Subcutaneous adipose tissue (tissue), 4 donors: ENCODE measurements around the gene GAGE1. TPM values are rescaled to one million over a fixed set of nuclear protein-coding genes. Genes with fewer than 3 reads are reported as not detected.
"Not testable (repeated sequence)": the region's sequence is repeated elsewhere in the genome, so short reads cannot be mapped to it uniquely, and the experiment has no call there.

Experiments used
- total RNA-seq, 4 donors: library from RNA; depleted of rRNA; stranded (reverse); fragments of >200 nt; gene quantifications; one replicate each; pipeline ENCODE4 v1.1.0, GENCODE V29; 2016
- TF ChIP-seq, protein P1 (sequence below): fragments of 450-650 bp; IDR thresholded peaks from one replicate; pipeline ENCODE4 v1.5.1; 2016; ENCODE audit warnings: low read depth, mild to moderate bottlenecking, control low read depth, antibody characterized with exemption, moderate library complexity

The GAGE1 gene, protein sequence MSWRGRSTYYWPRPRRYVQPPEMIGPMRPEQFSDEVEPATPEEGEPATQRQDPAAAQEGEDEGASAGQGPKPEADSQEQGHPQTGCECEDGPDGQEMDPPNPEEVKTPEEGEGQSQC
- not detected for total RNA-seq

DNA sequence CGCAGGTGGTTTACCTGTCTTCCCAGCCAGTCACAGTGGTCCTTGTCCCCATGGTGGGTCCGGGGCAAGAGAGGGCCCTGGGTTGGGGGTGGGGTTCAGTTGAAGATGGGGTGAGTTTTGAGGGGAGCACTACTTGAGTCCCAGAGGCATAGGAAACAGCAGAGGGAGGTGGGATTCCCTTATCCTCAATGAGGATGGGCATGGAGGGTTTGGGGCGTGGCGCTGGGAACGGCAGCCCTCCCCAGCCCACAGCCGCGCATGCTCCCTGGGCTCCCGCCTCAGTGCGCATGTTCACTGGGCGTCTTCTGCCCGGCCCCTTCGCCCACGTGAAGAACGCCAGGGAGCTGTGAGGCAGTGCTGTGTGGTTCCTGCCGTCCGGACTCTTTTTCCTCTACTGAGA, at the start of gene GAGE1:
GAGE1 (plus strand) TSS at position 301 of the 400 bp plus-strand sequence. CDS start 1,155 bp downstream, outside the sequence.
- TF ChIP-seq, protein P1, sequence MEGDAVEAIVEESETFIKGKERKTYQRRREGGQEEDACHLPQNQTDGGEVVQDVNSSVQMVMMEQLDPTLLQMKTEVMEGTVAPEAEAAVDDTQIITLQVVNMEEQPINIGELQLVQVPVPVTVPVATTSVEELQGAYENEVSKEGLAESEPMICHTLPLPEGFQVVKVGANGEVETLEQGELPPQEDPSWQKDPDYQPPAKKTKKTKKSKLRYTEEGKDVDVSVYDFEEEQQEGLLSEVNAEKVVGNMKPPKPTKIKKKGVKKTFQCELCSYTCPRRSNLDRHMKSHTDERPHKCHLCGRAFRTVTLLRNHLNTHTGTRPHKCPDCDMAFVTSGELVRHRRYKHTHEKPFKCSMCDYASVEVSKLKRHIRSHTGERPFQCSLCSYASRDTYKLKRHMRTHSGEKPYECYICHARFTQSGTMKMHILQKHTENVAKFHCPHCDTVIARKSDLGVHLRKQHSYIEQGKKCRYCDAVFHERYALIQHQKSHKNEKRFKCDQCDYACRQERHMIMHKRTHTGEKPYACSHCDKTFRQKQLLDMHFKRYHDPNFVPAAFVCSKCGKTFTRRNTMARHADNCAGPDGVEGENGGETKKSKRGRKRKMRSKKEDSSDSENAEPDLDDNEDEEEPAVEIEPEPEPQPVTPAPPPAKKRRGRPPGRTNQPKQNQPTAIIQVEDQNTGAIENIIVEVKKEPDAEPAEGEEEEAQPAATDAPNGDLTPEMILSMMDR, result not testable (repeated sequence)

DNA sequence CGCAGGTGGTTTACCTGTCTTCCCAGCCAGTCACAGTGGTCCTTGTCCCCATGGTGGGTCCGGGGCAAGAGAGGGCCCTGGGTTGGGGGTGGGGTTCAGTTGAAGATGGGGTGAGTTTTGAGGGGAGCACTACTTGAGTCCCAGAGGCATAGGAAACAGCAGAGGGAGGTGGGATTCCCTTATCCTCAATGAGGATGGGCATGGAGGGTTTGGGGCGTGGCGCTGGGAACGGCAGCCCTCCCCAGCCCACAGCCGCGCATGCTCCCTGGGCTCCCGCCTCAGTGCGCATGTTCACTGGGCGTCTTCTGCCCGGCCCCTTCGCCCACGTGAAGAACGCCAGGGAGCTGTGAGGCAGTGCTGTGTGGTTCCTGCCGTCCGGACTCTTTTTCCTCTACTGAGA, 47.8 kb upstream of the GAGE1 start, which contains the start of gene GAGE12E:
GAGE12E (plus strand) TSS at position 301 of the 400 bp plus-strand sequence. CDS start 1,155 bp downstream, outside the sequence.
- TF ChIP-seq, protein P1, result not testable (repeated sequence)

DNA sequence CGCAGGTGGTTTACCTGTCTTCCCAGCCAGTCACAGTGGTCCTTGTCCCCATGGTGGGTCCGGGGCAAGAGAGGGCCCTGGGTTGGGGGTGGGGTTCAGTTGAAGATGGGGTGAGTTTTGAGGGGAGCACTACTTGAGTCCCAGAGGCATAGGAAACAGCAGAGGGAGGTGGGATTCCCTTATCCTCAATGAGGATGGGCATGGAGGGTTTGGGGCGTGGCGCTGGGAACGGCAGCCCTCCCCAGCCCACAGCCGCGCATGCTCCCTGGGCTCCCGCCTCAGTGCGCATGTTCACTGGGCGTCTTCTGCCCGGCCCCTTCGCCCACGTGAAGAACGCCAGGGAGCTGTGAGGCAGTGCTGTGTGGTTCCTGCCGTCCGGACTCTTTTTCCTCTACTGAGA, 38.3 kb upstream of the GAGE1 start, which contains the start of gene GAGE12F:
GAGE12F (plus strand) TSS at position 301 of the 400 bp plus-strand sequence. CDS start 1,155 bp downstream, outside the sequence.
- TF ChIP-seq, protein P1, result not testable (repeated sequence)

DNA sequence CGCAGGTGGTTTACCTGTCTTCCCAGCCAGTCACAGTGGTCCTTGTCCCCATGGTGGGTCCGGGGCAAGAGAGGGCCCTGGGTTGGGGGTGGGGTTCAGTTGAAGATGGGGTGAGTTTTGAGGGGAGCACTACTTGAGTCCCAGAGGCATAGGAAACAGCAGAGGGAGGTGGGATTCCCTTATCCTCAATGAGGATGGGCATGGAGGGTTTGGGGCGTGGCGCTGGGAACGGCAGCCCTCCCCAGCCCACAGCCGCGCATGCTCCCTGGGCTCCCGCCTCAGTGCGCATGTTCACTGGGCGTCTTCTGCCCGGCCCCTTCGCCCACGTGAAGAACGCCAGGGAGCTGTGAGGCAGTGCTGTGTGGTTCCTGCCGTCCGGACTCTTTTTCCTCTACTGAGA, 28.7 kb upstream of the GAGE1 start, which contains the start of gene GAGE12G:
GAGE12G (plus strand) TSS at position 301 of the 400 bp plus-strand sequence. CDS start 1,155 bp downstream, outside the sequence.
- TF ChIP-seq, protein P1, result not testable (repeated sequence)

DNA sequence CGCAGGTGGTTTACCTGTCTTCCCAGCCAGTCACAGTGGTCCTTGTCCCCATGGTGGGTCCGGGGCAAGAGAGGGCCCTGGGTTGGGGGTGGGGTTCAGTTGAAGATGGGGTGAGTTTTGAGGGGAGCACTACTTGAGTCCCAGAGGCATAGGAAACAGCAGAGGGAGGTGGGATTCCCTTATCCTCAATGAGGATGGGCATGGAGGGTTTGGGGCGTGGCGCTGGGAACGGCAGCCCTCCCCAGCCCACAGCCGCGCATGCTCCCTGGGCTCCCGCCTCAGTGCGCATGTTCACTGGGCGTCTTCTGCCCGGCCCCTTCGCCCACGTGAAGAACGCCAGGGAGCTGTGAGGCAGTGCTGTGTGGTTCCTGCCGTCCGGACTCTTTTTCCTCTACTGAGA, 19.2 kb upstream of the GAGE1 start, which contains the start of gene GAGE12H:
GAGE12H (plus strand) TSS at position 301 of the 400 bp plus-strand sequence. CDS start 1,155 bp downstream, outside the sequence.
- TF ChIP-seq, protein P1, result not testable (repeated sequence)

DNA sequence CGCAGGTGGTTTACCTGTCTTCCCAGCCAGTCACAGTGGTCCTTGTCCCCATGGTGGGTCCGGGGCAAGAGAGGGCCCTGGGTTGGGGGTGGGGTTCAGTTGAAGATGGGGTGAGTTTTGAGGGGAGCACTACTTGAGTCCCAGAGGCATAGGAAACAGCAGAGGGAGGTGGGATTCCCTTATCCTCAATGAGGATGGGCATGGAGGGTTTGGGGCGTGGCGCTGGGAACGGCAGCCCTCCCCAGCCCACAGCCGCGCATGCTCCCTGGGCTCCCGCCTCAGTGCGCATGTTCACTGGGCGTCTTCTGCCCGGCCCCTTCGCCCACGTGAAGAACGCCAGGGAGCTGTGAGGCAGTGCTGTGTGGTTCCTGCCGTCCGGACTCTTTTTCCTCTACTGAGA, 9.6 kb upstream of the GAGE1 start, which contains the start of gene GAGE2A:
GAGE2A (plus strand) TSS at position 301 of the 400 bp plus-strand sequence. CDS start 1,155 bp downstream, outside the sequence.
- TF ChIP-seq, protein P1, result not testable (repeated sequence)

DNA sequence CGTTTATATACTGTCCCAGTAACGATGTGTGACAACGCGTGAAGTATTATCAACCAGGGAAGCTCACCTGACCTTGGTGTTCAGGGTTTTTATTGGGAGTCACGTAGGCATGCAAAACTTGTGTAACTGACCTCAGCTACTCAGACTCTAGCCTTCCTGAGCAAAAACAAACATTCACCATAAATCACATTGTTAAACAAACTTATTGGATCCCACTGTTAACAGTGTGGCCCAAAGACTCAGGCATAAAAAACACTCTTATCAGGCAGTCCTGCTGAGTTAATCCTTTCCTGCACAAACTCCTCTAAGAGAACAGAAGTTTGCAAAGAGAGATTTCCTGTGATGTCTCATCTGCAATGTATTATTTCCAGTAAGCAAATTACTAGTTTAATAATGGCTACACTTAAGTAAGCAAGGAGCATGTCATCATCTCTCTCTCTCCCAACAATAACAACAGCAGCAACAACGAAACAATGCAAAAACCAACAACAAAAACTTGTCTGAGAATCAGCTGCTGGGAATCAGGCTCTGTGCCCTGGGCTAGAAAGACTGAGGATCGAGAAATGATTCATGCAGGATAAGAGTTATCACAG, 12.0 kb downstream of the GAGE1 start:
- TF ChIP-seq, protein P1, result no peak
